SK-N-MC (cell line): ENCODE results near the gene KIF2A.

ENCODE experiments used
- DNase-seq: peaks from one replicate; pipeline ENCODE4 v3.0.0-alpha.2; 2011; ENCODE audit warnings: low read depth, low spot score
- H3K27ac ChIP-seq: fragments of 200-600 bp; sonication (generic); 2 replicates; pipeline ENCODE4 v1.5.1; 2016; ENCODE audit warnings: mixed run types
- H3K36me3 ChIP-seq: fragments of 200-600 bp; sonication (generic); 2 replicates; pipeline ENCODE4 v1.6.1; 2017; ENCODE audit warnings: antibody characterized with exemption, low read length, mixed read lengths; ENCODE audit not compliant: insufficient read depth
- H3K4me3 ChIP-seq: fragments of 200-600 bp; sonication (generic); 2 replicates; pipeline ENCODE4 v1.5.1; 2016
- H3K9ac ChIP-seq: fragments of 200-600 bp; sonication (generic); 2 replicates; pipeline ENCODE4 v1.8.0; 2017; ENCODE audit warnings: mixed run types, mixed read lengths; ENCODE audit not compliant: insufficient read length
- H3K9me3 ChIP-seq: fragments of 200-600 bp; sonication (generic); 2 replicates; pipeline ENCODE4 v1.6.1; 2017; ENCODE audit warnings: low read depth, mild to moderate bottlenecking, antibody characterized with exemption, low read length, moderate library complexity, mixed read lengths
- EZH2 ChIP-seq: fragments of 200-600 bp; sonication (generic); IDR thresholded peaks from one replicate; pipeline ENCODE4 v1.6.1; 2017; ENCODE audit warnings: antibody characterized with exemption
- FOXP2 ChIP-seq: optimal IDR thresholded peaks from 2 replicates; pipeline ENCODE3; 2011; ENCODE audit warnings: mild to moderate bottlenecking, moderate library complexity; ENCODE audit not compliant: insufficient read depth; ENCODE audit errors: extremely low read length, control extremely low read depth
- POLR2AphosphoS5 ChIP-seq: IDR thresholded peaks from 2 replicates; pipeline ENCODE4 v1.6.1; 2012; ENCODE audit warnings: mild to moderate bottlenecking, low read depth, low read length, borderline replicate concordance

KIF2A gene

DNA sequence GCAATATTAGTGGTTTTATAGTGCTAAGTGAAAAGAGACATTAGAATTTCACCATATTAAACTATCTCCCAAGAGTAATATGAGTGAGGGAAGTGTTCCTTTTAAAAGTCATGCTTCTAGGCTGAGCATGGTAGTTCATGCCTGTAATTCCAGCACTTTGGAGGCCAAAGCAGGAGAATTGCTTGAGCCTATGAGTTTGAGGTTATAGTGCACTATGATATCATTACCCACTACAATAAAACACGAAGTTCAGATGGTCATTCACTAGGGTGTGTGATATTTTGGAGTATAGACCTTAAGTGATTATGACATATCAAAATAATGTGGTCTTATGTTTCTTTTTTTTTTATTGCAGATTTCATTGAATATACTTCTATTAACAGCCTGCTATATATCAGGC is 6.7 kb downstream of the KIF2A start:
- H3K9ac ChIP-seq: no peak overlapping the region
- H3K4me3 ChIP-seq: no peak overlapping the region
- peaks cover 23% of the 10 kb centered on the region for H3K36me3 ChIP-seq
- H3K9me3 ChIP-seq: no peaks in the 10 kb centered on the region
- H3K27ac ChIP-seq: peak overlapping the region; percentile 22; the same call in 1 of the 2 replicates
- DNase-seq: no peak
- TF ChIP-seq EZH2 (no peak), FOXP2 (no peak), POLR2AphosphoS5 (no peak)

DNA sequence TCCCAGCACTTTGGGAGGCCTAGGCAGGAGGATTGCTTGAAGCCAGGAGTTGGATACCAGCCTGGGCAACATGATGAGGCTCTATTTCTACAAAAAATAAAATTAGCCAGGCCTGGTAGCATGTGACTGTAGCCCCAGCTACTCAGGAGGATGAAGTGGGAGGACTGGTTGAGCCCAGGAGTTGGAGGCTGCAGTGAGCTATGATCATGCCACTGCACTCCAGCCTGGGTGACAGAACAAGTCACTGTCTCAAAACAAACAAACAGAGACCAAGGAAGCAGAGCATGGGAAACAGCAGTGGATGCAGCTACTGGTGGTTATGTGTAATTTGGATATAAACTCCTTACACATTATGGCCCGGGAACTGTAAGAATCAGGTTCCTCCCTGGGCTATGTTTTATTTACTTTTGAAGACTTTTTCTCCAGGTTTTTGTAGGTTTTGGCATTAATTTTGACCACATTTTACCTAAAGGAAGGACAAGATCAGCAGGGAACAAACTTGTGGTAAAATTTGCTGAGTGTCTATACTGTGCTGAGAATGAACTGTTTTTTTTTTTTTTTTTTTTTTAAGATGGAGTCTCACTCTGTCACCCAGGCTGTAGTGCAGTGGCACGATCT is 8.3 kb downstream of the KIF2A start:
- Histone ChIP-seq H3K27ac (no peak overlapping the region), H3K4me3 (no peak overlapping the region), H3K36me3 (peaks cover 14% of the 10 kb centered on the region; the same call in 1 of the 2 replicates), H3K9me3 (no peaks in the 10 kb centered on the region), H3K9ac (no peak overlapping the region)
- no peak for TF ChIP-seq POLR2AphosphoS5
- TF ChIP-seq EZH2: no peak
- TF ChIP-seq FOXP2: no peak
- peak; percentile 22 for DNase-seq

DNA sequence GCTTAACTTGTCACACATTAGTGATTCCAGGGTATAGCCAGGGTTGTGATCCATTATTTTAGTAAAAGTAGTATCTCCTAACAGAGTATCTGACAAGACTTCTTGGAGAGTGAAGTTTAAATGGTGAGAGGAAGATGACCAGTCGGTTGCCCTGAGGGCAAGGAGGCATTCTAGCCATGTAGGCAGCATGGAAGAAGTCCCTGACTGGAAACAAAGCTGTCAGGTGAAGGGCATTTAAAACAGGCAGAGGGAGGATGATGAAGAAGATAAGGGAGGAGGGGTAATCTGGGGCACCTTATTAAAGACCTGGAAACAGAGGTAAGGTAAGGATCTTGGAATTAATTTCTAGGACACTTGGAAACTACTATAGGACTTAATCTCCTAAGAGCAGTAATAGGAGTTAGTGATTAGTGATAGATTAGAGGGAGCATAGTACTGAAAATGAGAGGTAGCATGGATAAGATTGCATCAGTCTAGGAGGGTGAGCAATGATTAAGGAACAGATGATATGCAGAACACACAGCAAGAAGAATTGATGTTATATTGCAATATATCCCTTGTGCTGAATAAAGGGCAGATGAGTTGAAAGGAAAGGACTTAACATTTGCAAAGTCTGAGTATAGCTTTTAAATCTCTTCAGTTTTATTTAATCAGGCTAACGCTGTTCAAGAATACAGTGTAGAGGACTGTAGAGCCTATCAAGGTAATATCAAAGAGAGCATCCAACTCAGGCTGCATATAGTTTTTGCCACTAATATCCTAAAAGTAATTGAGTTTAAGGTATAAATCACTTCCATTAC is 9.6 kb downstream of the KIF2A start:
- peaks cover 8% of the 10 kb centered on the region; the same call in 1 of the 2 replicates for H3K36me3 ChIP-seq
- peak overlapping the region; percentile 33; the same call in 1 of the 2 replicates for H3K27ac ChIP-seq
- H3K9me3 ChIP-seq: no peaks in the 10 kb centered on the region
- no peak overlapping the region for H3K4me3 ChIP-seq
- TF ChIP-seq POLR2AphosphoS5 (no peak), FOXP2 (no peak), EZH2 (no peak)
- no peak for DNase-seq
- no peak overlapping the region for H3K9ac ChIP-seq

DNA sequence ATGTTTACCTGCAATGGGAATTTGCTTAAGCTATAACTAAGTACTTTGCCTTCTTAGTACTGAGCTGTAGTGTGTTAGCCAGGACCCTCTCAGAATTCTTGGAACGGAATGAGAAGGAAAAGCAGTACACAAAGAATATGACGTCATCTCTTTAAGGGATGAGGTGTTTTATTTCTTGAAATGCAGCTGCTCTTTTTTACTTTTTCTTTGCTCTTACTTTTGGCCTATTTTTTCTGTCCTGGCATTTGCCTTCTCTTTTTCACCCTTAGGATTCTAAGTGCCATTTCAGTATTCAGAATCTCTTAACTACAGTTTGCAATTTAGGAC is 10.1 kb downstream of the KIF2A start:
- H3K9ac ChIP-seq: no peak overlapping the region
- no peak overlapping the region for H3K4me3 ChIP-seq
- no peaks in the 10 kb centered on the region for H3K9me3 ChIP-seq
- peak overlapping the region; percentile 33 for H3K27ac ChIP-seq
- TF ChIP-seq FOXP2: no peak
- no peak for TF ChIP-seq EZH2
- no peak for TF ChIP-seq POLR2AphosphoS5
- peaks cover 8% of the 10 kb centered on the region for H3K36me3 ChIP-seq
- no peak for DNase-seq

DNA sequence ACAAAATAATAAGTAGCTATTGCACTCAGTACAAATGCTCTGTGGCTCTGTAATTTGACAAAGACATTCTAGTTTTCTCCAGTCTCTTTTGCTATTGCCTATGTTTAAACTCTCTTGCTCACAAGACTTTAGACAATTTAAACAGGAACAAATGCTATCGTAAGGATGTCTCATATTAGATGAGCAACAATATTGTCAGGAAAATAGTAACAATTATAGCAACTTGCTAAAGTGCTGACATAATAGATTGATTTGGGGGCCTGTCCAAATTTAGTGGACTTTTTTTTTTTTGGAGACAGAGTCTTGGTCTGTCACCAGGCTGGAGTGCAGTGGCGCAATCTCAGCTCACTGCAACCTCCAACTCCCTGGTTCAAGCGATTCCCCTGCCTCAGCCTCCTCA is 11.8 kb downstream of the KIF2A start:
- DNase-seq: no peak
- H3K27ac ChIP-seq: no peak overlapping the region; the same call in 1 of the 2 replicates
- no peak overlapping the region for H3K4me3 ChIP-seq
- H3K36me3 ChIP-seq: peaks cover 19% of the 10 kb centered on the region
- TF ChIP-seq FOXP2 (no peak), EZH2 (no peak), POLR2AphosphoS5 (no peak)
- no peak overlapping the region for H3K9ac ChIP-seq
- no peaks in the 10 kb centered on the region for H3K9me3 ChIP-seq

DNA sequence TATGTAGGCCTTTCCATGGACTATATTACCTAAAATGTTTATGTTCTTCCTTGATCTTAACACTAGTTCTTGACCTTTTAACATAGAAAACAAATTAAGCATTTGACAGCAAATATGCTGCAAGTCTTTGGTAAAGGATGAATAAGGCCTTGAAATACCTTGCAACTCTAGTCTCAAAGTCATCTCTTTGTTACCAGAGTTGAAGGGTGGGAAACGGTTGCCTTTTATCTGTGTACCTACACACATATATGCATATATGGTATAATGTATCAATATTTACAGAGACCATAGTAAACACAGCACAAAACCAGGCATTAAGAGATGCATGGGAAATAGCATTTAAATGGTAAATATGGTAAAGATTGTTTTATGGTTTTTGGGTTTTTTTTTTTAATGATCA is 16.5 kb downstream of the KIF2A start:
- Histone ChIP-seq H3K9me3 (no peaks in the 10 kb centered on the region), H3K27ac (no peak overlapping the region), H3K36me3 (peaks cover 19% of the 10 kb centered on the region), H3K9ac (no peak overlapping the region), H3K4me3 (no peak overlapping the region)
- no peak for DNase-seq
- TF ChIP-seq POLR2AphosphoS5 (no peak), EZH2 (no peak), FOXP2 (no peak)

DNA sequence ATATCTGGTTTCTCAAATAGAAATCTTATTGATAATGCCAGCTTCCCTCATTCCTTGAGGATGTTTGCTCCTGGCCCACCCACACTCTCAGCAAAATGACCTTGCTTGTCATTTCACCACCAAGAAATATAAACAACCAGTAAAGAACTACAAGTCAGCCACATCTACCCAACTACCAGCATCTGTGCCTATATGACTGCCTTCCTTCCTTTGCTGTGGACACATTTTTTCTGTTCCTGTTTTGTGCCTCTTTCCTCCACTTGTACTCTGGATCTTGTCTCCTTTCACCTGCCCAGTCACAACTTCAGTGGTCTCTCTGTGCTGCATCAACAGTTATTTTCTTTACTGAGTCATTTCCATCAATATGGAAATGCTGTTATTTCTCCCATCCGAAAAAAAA is 20.3 kb downstream of the KIF2A start:
- TF ChIP-seq EZH2 (no peak), POLR2AphosphoS5 (no peak), FOXP2 (no peak)
- Histone ChIP-seq H3K4me3 (no peak overlapping the region), H3K36me3 (peaks cover 13% of the 10 kb centered on the region), H3K9me3 (no peaks in the 10 kb centered on the region), H3K27ac (no peak overlapping the region), H3K9ac (no peak overlapping the region)
- DNase-seq: no peak

DNA sequence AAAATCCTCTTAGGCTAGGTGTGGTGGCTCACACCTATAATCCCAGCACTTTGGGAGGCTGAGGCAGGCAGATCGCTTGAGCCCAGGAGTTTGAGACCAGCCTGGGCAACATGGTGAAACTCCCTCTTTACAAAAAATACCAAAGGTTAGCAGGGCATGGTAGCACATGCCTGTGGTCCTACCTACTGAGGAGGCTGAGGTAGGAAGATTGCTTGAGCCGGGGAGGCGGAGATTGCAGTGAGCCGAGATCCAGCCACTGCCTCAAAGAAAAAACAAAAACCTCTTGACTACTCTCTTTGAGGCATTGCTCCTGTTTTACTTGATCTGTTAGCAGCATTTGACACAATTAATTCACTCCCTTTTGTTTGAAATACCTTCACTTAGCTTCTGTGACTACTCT is 20.7 kb downstream of the KIF2A start:
- H3K36me3 ChIP-seq: peaks cover 9% of the 10 kb centered on the region
- H3K27ac ChIP-seq: peak overlapping the region; percentile 26; the same call in 1 of the 2 replicates
- DNase-seq: no peak
- TF ChIP-seq FOXP2: no peak
- TF ChIP-seq POLR2AphosphoS5: no peak
- TF ChIP-seq EZH2: no peak
- no peak overlapping the region for H3K9ac ChIP-seq
- H3K9me3 ChIP-seq: no peaks in the 10 kb centered on the region
- H3K4me3 ChIP-seq: no peak overlapping the region
